ENCODE measurements around the gene MANSC1.

MANSC1 gene

DNA sequence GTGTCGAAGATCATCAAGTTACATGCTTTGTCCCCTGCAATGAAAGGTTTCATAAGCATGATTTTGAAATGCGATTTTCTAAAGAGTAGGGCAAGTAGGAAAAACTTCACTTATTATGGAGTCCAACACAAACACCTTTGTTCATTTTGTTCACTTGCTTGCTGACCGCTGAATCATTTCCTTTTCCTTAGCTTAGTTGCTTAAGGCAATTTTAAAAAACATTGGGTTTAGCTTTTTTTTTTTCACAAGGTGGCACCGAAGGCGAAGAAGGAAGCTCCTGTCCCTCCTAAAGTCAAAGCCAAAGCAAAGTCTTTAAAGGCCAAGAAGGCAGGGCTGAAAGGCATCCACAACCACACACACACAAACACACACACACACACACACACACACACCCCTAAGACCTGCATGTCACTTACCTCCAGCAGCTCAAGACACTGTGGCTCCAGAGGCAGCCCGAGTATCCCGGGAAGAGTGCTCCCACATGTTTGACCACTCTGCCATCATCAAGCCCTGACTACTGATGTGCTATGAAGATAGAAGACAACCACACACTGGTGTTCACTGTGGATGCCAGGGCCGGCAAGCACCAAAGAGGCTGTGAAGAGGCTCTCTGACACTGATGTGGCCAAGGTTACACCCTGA is 11.4 kb downstream of the MANSC1 start:
- no peak overlapping the region for H3K4me3 ChIP-seq (ENCODE audit: low read depth, low read length)
- ChIA-PET POLR2A (interaction anchor here (0.5 to 0.7 kb wide), 2 partner anchors 78 to 79 kb away, joined by 3 to 5 read pairs; no protein-coding TSS in a partner anchor), CTCF (interaction anchor here (0.7 to 1.4 kb wide), 3 partner anchors 11 to 367 kb away, joined by 3 to 5 read pairs (median 5); partner anchors contain the start of gene MANSC1)
- no peaks in the 10 kb centered on the region for H3K9me3 ChIP-seq (ENCODE audit: control insufficient read depth, insufficient read depth, low read depth, low read length)
- no peak overlapping the region for H3K27ac ChIP-seq (ENCODE audit: extremely low read depth, low read depth, low read length)
- TF ChIP-seq ZBTB8A (tag by site-specific recombination; IDR thresholded peaks at IDR 0.05): no peak
- TF ChIP-seq, protein P1, sequence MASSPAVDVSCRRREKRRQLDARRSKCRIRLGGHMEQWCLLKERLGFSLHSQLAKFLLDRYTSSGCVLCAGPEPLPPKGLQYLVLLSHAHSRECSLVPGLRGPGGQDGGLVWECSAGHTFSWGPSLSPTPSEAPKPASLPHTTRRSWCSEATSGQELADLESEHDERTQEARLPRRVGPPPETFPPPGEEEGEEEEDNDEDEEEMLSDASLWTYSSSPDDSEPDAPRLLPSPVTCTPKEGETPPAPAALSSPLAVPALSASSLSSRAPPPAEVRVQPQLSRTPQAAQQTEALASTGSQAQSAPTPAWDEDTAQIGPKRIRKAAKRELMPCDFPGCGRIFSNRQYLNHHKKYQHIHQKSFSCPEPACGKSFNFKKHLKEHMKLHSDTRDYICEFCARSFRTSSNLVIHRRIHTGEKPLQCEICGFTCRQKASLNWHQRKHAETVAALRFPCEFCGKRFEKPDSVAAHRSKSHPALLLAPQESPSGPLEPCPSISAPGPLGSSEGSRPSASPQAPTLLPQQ (tag by site-specific recombination; IDR thresholded peaks at IDR 0.05): no peak
- TF ChIP-seq, protein P2, sequence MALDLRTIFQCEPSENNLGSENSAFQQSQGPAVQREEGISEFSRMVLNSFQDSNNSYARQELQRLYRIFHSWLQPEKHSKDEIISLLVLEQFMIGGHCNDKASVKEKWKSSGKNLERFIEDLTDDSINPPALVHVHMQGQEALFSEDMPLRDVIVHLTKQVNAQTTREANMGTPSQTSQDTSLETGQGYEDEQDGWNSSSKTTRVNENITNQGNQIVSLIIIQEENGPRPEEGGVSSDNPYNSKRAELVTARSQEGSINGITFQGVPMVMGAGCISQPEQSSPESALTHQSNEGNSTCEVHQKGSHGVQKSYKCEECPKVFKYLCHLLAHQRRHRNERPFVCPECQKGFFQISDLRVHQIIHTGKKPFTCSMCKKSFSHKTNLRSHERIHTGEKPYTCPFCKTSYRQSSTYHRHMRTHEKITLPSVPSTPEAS (tag by site-specific recombination; IDR thresholded peaks at IDR 0.05): 0 out of 2 replicates have a peak, but pooled peaks have one; percentile 31
- no peak for TF ChIP-seq ZBTB21 (tag by site-specific recombination; IDR thresholded peaks at IDR 0.05)
- TF ChIP-seq ZNF350 (tag by site-specific recombination; IDR thresholded peaks at IDR 0.05): no peak
- H3K4me1 ChIP-seq (ENCODE audit: control insufficient read depth, insufficient read depth, low read length): peaks cover 4% of the 10 kb centered on the region; the same call in 1 of the 2 replicates
- no peaks in the 10 kb centered on the region; a peak in 1 of 3 replicates for H3K36me3 ChIP-seq (ENCODE audit: control insufficient read depth in 2 of 2, insufficient read depth in 1 of 2, low read length in 2 of 2)

DNA sequence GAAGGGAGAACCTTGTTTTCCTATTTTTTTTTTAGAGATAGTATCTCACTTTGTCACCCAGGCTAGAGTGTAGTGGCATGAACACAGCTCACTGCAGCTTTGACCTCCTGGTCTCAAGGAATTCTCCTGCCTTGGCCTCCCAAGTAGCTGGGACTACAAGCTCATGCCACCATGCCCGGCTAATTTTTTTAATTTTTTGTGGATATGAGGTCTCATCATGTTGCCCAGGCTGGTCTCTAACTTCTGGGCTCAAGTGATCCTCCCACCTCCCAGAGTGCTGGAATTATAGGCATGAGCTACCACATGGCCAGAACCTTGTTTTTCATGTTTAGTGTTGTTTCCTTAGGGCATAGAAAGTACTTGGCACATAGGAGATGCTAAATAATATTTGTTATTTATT is 13.5 kb downstream of the MANSC1 start:
- Histone ChIP-seq H3K4me3 (ENCODE audit: low read depth, low read length) (no peak overlapping the region), H3K27ac (ENCODE audit: extremely low read depth, low read depth, low read length) (no peak overlapping the region), H3K36me3 (ENCODE audit: control insufficient read depth in 2 of 2, insufficient read depth in 1 of 2, low read length in 2 of 2) (no peaks in the 10 kb centered on the region; a peak in 1 of 3 replicates), H3K4me1 (ENCODE audit: control insufficient read depth, insufficient read depth, low read length) (peaks cover 10% of the 10 kb centered on the region), H3K9me3 (ENCODE audit: control insufficient read depth, insufficient read depth, low read depth, low read length) (no peaks in the 10 kb centered on the region)
- ChIA-PET CTCF (interaction anchor here (0.6 to 3.3 kb wide), 5 partner anchors 9 to 298 kb away, joined by 5 to 9 read pairs (median 6); partner anchors contain the start of gene MANSC1), POLR2A (no interaction called here)
- TF ChIP-seq, protein P3, sequence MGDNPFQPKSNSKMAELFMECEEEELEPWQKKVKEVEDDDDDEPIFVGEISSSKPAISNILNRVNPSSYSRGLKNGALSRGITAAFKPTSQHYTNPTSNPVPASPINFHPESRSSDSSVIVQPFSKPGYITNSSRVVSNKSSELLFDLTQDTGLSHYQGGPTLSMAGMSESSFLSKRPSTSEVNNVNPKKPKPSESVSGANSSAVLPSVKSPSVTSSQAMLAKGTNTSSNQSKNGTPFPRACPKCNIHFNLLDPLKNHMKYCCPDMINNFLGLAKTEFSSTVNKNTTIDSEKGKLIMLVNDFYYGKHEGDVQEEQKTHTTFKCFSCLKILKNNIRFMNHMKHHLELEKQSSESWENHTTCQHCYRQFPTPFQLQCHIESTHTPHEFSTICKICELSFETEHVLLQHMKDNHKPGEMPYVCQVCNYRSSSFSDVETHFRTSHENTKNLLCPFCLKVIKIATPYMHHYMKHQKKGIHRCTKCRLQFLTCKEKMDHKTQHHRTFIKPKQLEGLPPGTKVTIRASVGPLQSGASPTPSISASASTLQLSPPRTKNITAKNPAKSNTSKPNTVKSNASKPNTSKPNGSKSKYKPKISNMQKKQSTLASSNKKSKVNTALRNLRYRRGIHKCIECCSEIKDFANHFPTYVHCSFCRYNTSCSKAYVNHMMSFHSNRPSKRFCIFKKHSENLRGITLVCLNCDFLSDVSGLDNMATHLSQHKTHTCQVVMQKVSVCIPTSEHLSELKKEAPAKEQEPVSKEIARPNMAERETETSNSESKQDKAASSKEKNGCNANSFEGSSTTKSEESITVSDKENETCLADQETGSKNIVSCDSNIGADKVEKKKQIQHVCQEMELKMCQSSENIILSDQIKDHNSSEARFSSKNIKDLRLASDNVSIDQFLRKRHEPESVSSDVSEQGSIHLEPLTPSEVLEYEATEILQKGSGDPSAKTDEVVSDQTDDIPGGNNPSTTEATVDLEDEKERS (tag by site-specific recombination; IDR thresholded peaks at IDR 0.05): no peak
- peak; percentile 59; the same call in 1 of the 2 replicates for TF ChIP-seq ZNF664 (tag by site-specific recombination; IDR thresholded peaks at IDR 0.05)

DNA sequence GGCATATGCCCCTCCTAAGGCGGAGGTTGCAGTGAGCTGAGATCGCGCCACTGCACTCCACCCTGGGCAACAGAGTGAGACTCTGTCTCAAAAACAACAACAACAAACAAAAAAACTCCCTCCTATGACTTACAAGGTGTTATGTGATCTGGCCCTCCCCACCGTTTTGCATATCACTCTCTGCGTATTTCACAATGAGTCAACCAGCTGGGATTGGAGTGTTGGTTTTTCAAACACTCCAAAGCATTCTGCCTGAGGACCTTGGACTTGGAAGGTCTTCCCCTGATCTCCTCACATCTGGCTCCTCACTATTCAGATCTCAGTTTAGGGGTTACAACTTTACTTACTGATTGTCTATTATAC is 14.0 kb downstream of the MANSC1 start:
- POLR2A ChIA-PET: no interaction called here

DNA sequence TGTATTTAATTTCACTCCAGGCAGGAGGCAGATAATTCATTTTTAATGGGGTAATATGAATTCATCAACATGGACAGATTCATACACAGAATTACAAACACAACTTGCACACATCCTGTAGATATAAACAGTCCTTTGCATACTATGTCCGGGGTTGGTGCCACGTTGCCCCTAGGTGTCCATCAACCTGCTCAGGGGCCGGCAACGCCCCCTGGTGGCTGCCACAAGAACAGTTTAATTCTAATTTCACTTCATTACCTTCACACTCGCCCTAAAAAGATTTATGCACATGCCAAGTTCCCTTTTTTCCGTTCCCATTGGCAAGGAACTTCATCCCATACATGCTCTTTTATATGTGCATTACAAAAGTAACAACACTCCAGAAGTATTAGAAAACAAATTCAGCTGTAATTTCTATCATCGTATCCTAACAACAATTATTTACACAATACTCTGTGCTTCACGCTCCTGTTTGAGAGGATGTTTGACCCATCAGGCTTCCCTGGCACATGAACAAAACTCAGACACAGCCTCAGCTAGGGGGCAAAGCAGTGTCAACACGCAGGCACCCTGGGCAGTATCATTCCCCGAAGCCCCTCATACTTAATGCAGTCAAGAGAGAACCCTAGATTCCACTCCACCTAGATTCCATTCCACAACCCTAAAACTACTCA is 15.5 kb downstream of the MANSC1 start:
- H3K4me3 ChIP-seq (ENCODE audit: low read depth, low read length): no peak overlapping the region
- peaks cover 10% of the 10 kb centered on the region for H3K4me1 ChIP-seq (ENCODE audit: control insufficient read depth, insufficient read depth, low read length)
- H3K36me3 ChIP-seq (ENCODE audit: control insufficient read depth in 2 of 2, insufficient read depth in 1 of 2, low read length in 2 of 2): no peaks in the 10 kb centered on the region; a peak in 1 of 3 replicates
- H3K9me3 ChIP-seq (ENCODE audit: control insufficient read depth, insufficient read depth, low read depth, low read length): no peaks in the 10 kb centered on the region
- ChIA-PET CTCF (interaction anchor here (0.6 to 3.4 kb wide), 20 partner anchors 7 to 302 kb away, joined by 3 to 25 read pairs (median 4); partner anchors contain the start of gene MANSC1), POLR2A (no interaction called here)
- H3K27ac ChIP-seq (ENCODE audit: extremely low read depth, low read depth, low read length): no peak overlapping the region; the same call in 1 of the 2 replicates
- TF ChIP-seq, protein P4, sequence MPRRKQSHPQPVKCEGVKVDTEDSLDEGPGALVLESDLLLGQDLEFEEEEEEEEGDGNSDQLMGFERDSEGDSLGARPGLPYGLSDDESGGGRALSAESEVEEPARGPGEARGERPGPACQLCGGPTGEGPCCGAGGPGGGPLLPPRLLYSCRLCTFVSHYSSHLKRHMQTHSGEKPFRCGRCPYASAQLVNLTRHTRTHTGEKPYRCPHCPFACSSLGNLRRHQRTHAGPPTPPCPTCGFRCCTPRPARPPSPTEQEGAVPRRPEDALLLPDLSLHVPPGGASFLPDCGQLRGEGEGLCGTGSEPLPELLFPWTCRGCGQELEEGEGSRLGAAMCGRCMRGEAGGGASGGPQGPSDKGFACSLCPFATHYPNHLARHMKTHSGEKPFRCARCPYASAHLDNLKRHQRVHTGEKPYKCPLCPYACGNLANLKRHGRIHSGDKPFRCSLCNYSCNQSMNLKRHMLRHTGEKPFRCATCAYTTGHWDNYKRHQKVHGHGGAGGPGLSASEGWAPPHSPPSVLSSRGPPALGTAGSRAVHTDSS (tag by site-specific recombination; IDR thresholded peaks at IDR 0.05): no peak
- TF ChIP-seq, protein P5, sequence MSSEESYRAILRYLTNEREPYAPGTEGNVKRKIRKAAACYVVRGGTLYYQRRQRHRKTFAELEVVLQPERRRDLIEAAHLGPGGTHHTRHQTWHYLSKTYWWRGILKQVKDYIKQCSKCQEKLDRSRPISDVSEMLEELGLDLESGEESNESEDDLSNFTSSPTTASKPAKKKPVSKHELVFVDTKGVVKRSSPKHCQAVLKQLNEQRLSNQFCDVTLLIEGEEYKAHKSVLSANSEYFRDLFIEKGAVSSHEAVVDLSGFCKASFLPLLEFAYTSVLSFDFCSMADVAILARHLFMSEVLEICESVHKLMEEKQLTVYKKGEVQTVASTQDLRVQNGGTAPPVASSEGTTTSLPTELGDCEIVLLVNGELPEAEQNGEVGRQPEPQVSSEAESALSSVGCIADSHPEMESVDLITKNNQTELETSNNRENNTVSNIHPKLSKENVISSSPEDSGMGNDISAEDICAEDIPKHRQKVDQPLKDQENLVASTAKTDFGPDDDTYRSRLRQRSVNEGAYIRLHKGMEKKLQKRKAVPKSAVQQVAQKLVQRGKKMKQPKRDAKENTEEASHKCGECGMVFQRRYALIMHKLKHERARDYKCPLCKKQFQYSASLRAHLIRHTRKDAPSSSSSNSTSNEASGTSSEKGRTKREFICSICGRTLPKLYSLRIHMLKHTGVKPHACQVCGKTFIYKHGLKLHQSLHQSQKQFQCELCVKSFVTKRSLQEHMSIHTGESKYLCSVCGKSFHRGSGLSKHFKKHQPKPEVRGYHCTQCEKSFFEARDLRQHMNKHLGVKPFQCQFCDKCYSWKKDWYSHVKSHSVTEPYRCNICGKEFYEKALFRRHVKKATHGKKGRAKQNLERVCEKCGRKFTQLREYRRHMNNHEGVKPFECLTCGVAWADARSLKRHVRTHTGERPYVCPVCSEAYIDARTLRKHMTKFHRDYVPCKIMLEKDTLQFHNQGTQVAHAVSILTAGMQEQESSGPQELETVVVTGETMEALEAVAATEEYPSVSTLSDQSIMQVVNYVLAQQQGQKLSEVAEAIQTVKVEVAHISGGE (tag by site-specific recombination; conservative IDR thresholded peaks at IDR 0.05; ENCODE audit: low read depth): 0 out of 2 replicates have a peak, but pooled peaks have one; percentile 19
- TF ChIP-seq, protein P6, sequence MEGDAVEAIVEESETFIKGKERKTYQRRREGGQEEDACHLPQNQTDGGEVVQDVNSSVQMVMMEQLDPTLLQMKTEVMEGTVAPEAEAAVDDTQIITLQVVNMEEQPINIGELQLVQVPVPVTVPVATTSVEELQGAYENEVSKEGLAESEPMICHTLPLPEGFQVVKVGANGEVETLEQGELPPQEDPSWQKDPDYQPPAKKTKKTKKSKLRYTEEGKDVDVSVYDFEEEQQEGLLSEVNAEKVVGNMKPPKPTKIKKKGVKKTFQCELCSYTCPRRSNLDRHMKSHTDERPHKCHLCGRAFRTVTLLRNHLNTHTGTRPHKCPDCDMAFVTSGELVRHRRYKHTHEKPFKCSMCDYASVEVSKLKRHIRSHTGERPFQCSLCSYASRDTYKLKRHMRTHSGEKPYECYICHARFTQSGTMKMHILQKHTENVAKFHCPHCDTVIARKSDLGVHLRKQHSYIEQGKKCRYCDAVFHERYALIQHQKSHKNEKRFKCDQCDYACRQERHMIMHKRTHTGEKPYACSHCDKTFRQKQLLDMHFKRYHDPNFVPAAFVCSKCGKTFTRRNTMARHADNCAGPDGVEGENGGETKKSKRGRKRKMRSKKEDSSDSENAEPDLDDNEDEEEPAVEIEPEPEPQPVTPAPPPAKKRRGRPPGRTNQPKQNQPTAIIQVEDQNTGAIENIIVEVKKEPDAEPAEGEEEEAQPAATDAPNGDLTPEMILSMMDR (tag by site-specific recombination; IDR thresholded peaks at IDR 0.05): peak; percentile 78

More for the DNA sequence above, 14.0 kb downstream of the MANSC1 start:
- Histone ChIP-seq H3K27ac (ENCODE audit: extremely low read depth, low read depth, low read length) (no peak overlapping the region), H3K9me3 (ENCODE audit: control insufficient read depth, insufficient read depth, low read depth, low read length) (no peaks in the 10 kb centered on the region), H3K4me3 (ENCODE audit: low read depth, low read length) (no peak overlapping the region), H3K4me1 (ENCODE audit: control insufficient read depth, insufficient read depth, low read length) (peaks cover 10% of the 10 kb centered on the region), H3K36me3 (ENCODE audit: control insufficient read depth in 2 of 2, insufficient read depth in 1 of 2, low read length in 2 of 2) (no peaks in the 10 kb centered on the region)
- CTCF ChIA-PET: interaction anchor here (0.6 to 3.3 kb wide), 7 partner anchors 9 to 297 kb away, joined by 3 to 9 read pairs (median 6); partner anchors contain the start of gene MANSC1
- TF ChIP-seq YY2 (tag by site-specific recombination; IDR thresholded peaks at IDR 0.05): no peak
- TF ChIP-seq WT1 (tag by site-specific recombination; IDR thresholded peaks at IDR 0.05): peak; percentile 57; the same call in 1 of the 2 replicates
- TF ChIP-seq ZNF600 (tag by site-specific recombination; IDR thresholded peaks at IDR 0.05): peak; percentile 73; the same call in 1 of the 2 replicates

Measured in HEK293 (cell line).